Lower leg skin (tissue), 3 donors: ENCODE results near the gene RIC3.

ENCODE experiments used
- CTCF ChIP-seq, 3 donors: fragments of 450-650 bp; IDR thresholded peaks; one replicate each; pipeline ENCODE4 v1.5.1; 2016; ENCODE audit warnings: antibody characterized with exemption in 3 of 3, mild to moderate bottlenecking in 3 of 3, moderate library complexity in 2 of 3
- POLR2A ChIP-seq, 2 donors: fragments of 450-650 bp; IDR thresholded peaks; one replicate each; pipeline ENCODE4 v1.6.1; 2016 to 2017; ENCODE audit warnings: antibody characterized with exemption in 2 of 2, mild to moderate bottlenecking in 1 of 2, moderate library complexity in 1 of 2

- TF ChIP-seq POLR2A (IDR thresholded peaks at IDR 0.05) (no peak), CTCF (IDR thresholded peaks at IDR 0.05) (no peak)
Observed at GRCh38 chr11:8094656-8095055, 74.2 kb downstream of the RIC3 start.
